PFSK-1 (cell line): ENCODE data around the gene ZNF607. TPM values are rescaled to one million over a fixed set of nuclear protein-coding genes. Genes with fewer than 3 reads are reported as not detected.

ENCODE experiments used
- FOXP2 ChIP-seq: optimal IDR thresholded peaks from 2 replicates; pipeline ENCODE3; 2011; ENCODE audit warnings: borderline replicate concordance, control low read depth, inconsistent platforms; ENCODE audit not compliant: insufficient read depth; ENCODE audit errors: extremely low read length, extremely low read depth
- POLR2AphosphoS5 ChIP-seq: IDR thresholded peaks from 2 replicates; pipeline ENCODE4 v1.6.1; 2012; ENCODE audit warnings: low read depth, mild to moderate bottlenecking, control low read depth, low read length, moderate library complexity
- SIN3A ChIP-seq: IDR thresholded peaks from 2 replicates; pipeline ENCODE4 v1.6.1; 2012; ENCODE audit warnings: mild to moderate bottlenecking, low read length, moderate library complexity, borderline replicate concordance; ENCODE audit not compliant: insufficient read depth
- TAF1 ChIP-seq: IDR thresholded peaks from 2 replicates; pipeline ENCODE4 v1.6.1; 2012; ENCODE audit warnings: low read length, control low read depth, borderline replicate concordance; ENCODE audit not compliant: insufficient read depth
- polyA plus RNA-seq: library from polyadenylated mRNA; unstranded; fragments of >200 nt; gene quantifications from one replicate; pipeline ENCODE4 v1.2.1, GENCODE V29; 2012; ENCODE audit warnings: low read depth, missing spikeins; ENCODE audit not compliant: insufficient read length
- TF ChIP-seq, protein P1 (sequence below), 2 experiments: IDR thresholded peaks; 2 replicates each; pipeline versions ENCODE4 v1.6.1 to v1.8.0; 2011 to 2012; ENCODE audit warnings: low read depth in 2 of 2, low read length in 2 of 2, control low read depth in 1 of 2, inconsistent platforms in 1 of 2, mild to moderate bottlenecking in 1 of 2, moderate library complexity in 1 of 2; ENCODE audit not compliant: insufficient read depth in 1 of 2

ZNF607 gene
- 2.6 TPM for polyA plus RNA-seq

DNA sequence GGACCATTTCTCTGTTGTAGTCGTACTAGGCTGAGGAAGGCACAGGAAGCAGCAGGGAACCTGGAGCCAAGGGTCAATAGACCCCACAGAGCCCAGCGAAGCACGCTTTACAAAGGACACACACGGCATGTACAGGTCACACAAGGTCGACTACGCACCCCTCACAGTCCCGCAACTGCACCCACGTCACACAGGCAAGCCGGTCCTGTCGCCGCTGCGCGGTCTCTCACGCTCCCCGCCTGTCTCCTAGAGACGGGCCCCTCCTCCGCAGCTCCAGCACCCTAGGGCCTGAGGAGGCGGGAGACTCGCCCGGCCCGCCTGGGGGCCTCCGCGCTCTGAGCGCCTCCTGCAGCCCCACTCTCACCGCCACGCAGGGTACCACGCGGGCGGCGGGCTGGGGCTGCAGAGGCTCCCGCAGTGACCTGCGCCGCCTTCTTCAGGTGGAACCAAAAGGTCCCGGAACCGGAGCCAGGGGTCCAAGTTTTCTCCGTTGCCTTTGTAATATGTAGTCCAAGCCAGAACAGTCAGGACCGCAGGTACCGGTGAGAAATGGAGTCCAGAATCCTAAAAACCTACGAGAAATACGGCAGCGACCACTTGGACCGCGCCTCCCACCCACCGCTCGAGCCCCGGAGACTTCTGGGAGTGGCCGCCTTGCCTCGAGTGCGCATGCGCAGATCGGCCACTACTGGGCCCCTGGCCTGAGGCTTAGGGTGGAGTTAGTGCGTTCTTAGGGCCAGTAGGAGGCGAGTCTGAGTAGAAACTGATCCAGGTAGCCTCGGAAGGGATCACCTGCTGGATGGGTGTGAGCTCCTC is at the start of gene ZNF607:
Gene ZNF607 (minus strand): TSS at position 651 of the 816 bp plus-strand sequence. CDS start 8,143 bp downstream, outside the sequence.
- TF ChIP-seq POLR2AphosphoS5 (peak; percentile 85), TAF1 (peak; percentile 59; the same call in 1 of the 2 replicates), FOXP2 (peak; percentile 22), SIN3A (no peak)
- TF ChIP-seq, protein P1, sequence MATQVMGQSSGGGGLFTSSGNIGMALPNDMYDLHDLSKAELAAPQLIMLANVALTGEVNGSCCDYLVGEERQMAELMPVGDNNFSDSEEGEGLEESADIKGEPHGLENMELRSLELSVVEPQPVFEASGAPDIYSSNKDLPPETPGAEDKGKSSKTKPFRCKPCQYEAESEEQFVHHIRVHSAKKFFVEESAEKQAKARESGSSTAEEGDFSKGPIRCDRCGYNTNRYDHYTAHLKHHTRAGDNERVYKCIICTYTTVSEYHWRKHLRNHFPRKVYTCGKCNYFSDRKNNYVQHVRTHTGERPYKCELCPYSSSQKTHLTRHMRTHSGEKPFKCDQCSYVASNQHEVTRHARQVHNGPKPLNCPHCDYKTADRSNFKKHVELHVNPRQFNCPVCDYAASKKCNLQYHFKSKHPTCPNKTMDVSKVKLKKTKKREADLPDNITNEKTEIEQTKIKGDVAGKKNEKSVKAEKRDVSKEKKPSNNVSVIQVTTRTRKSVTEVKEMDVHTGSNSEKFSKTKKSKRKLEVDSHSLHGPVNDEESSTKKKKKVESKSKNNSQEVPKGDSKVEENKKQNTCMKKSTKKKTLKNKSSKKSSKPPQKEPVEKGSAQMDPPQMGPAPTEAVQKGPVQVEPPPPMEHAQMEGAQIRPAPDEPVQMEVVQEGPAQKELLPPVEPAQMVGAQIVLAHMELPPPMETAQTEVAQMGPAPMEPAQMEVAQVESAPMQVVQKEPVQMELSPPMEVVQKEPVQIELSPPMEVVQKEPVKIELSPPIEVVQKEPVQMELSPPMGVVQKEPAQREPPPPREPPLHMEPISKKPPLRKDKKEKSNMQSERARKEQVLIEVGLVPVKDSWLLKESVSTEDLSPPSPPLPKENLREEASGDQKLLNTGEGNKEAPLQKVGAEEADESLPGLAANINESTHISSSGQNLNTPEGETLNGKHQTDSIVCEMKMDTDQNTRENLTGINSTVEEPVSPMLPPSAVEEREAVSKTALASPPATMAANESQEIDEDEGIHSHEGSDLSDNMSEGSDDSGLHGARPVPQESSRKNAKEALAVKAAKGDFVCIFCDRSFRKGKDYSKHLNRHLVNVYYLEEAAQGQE (IDR thresholded peaks at IDR 0.05; ENCODE audit: insufficient read depth in 1 of 2, low read depth in 2 of 2, low read length in 2 of 2) = no peak

- TF ChIP-seq, protein P1 (IDR thresholded peaks at IDR 0.05; ENCODE audit: insufficient read depth in 1 of 2, low read depth in 2 of 2, low read length in 2 of 2) = no peak
- no peak for TF ChIP-seq POLR2AphosphoS5
- TF ChIP-seq TAF1 = no peak
- TF ChIP-seq SIN3A = no peak
- no peak for TF ChIP-seq FOXP2
Measured at GRCh38 chr19:37763488-37763887, 43.9 kb upstream of the ZNF607 start.

- TF ChIP-seq POLR2AphosphoS5 = no peak
- TF ChIP-seq, protein P1 (IDR thresholded peaks at IDR 0.05; ENCODE audit: insufficient read depth in 1 of 2, low read depth in 2 of 2, low read length in 2 of 2) = no peak
- no peak for TF ChIP-seq SIN3A
- no peak for TF ChIP-seq TAF1
- no peak for TF ChIP-seq FOXP2
Measured at GRCh38 chr19:37738371-37738770, 18.8 kb upstream of the ZNF607 start.

- no peak for TF ChIP-seq SIN3A
- TF ChIP-seq FOXP2 = no peak
- no peak for TF ChIP-seq POLR2AphosphoS5
- no peak for TF ChIP-seq TAF1
- TF ChIP-seq, protein P1 (IDR thresholded peaks at IDR 0.05; ENCODE audit: insufficient read depth in 1 of 2, low read depth in 2 of 2, low read length in 2 of 2) = no peak
Measured at GRCh38 chr19:37725181-37725580, 5.6 kb upstream of the ZNF607 start.
